Activated CD8-positive, alpha-beta memory T cell treated with anti-CD3 and anti-CD28 coated beads, Interleukin-2, amount 10 ng/mL, durations not matched to agents 7 days and 5 days (primary cell): Measurements from ENCODE around the gene ANKRD33. TPM values are rescaled to one million over a fixed set of nuclear protein-coding genes. Genes with fewer than 3 reads are reported as not detected.

Experiments
- ATAC-seq: fragments of 150-1000 bp; cut with Tn5 transposase; one replicate; pipeline ENCODE4 v1.10.0; 2021; ENCODE audit warnings: moderate library complexity
- CTCF ChIA-PET: fragments of 350-600 bp; sonication (Branson Sonifier 250); formaldehyde crosslinking; loops from one replicate; lab custom pipeline; 2021; ENCODE audit warnings: antibody characterized with exemption; lab: Charles Lee
- DNase-seq: peaks from one replicate; pipeline ENCODE4 v3.0.0-alpha.2; 2020
- H3K27ac Mint-ChIP-seq: one replicate; pipeline ENCODE4 v1.8.0; 2021; ENCODE audit warnings: mild to moderate bottlenecking, mixed read lengths
- H3K27me3 Mint-ChIP-seq: one replicate; pipeline ENCODE4 v1.8.0; 2021; ENCODE audit warnings: mixed read lengths
- H3K36me3 Mint-ChIP-seq: one replicate; pipeline ENCODE4 v1.8.0; 2021; ENCODE audit warnings: mild to moderate bottlenecking, mixed read lengths
- H3K4me1 Mint-ChIP-seq: one replicate; pipeline ENCODE4 v1.8.0; 2021; ENCODE audit warnings: mixed read lengths
- H3K4me3 Mint-ChIP-seq: one replicate; pipeline ENCODE4 v1.8.0; 2021; ENCODE audit warnings: mild to moderate bottlenecking, moderate library complexity, mixed read lengths
- H3K9me3 Mint-ChIP-seq: one replicate; pipeline ENCODE4 v1.8.0; 2022; ENCODE audit warnings: low read depth, mixed read lengths
- total RNA-seq, 2 experiments: library from RNA; stranded (reverse); gene quantifications; one replicate each; pipeline ENCODE4 v1.2.3, GENCODE V29; 2021

The ANKRD33 gene
- total RNA-seq, 2 experiments from 2014 or later: not detected

DNA sequence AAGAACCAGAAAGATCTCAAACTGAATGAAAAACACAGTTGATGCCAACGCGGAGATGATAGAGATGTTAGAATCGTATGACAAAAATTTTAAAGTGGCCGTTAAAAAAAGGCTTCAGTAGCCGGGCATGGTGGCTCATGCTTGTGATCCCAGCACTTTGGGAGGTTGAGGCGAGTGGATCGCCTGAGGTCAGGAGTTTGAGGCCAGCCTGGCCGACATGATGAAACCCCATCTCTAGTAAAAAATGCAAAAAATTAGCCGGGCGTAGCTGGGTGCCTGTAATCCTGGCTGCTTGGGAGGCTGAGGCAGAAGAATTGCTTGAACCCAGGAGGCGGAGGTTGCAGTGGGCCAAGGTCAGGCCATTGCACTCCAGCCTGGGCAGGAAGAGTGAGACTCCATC is 14.0 kb downstream of the ANKRD33 start:
- Mint-ChIP-seq H3K27me3 (peaks cover 11% of the 10 kb centered on the region), H3K9me3 (no peaks in the 10 kb centered on the region), H3K36me3 (no peaks in the 10 kb centered on the region), H3K4me1 (no peaks in the 10 kb centered on the region), H3K27ac (no peak overlapping the region), H3K4me3 (no peak overlapping the region)
- CTCF ChIA-PET: interaction anchor here (0.7 kb wide), 1 partner anchor 69 kb away, joined by 3 read pairs; no protein-coding TSS in a partner anchor
- ATAC-seq: no peak
- no peak for DNase-seq

DNA sequence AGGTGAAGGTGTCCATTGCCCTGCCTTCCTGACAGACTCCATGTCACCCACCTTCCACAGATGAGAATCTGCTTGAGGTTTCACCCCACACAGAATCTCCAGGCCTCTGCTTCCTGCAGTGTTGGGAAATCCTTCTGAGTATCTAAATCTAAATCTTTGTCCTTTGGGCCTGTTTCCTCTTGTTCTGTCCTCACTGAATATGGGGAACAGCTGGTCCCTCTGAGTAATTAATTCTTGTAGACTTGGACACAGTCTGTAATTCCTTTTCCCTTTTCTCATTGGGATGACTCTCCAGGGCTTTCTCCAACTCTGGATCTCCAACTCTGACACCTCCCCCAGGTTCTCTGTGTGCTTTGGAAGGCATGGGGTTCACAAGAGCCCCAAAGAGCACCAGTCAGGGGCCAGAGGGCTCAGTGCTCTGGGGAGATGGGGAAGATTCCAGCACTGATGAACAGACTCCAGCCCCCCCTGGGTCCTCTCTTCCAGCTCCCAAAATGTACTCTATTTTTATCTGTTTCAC is 17.1 kb downstream of the ANKRD33 start:
- Mint-ChIP-seq H3K27ac (no peak overlapping the region), H3K4me1 (no peaks in the 10 kb centered on the region), H3K36me3 (no peaks in the 10 kb centered on the region), H3K27me3 (peaks cover 32% of the 10 kb centered on the region), H3K9me3 (no peaks in the 10 kb centered on the region), H3K4me3 (no peak overlapping the region)
- no peak for ATAC-seq
- CTCF ChIA-PET: interaction anchor here (0.9 to 1.5 kb wide), 3 partner anchors 18 to 217 kb away, joined by 3 to 5 read pairs (median 3); no protein-coding TSS in a partner anchor
- no peak for DNase-seq

DNA sequence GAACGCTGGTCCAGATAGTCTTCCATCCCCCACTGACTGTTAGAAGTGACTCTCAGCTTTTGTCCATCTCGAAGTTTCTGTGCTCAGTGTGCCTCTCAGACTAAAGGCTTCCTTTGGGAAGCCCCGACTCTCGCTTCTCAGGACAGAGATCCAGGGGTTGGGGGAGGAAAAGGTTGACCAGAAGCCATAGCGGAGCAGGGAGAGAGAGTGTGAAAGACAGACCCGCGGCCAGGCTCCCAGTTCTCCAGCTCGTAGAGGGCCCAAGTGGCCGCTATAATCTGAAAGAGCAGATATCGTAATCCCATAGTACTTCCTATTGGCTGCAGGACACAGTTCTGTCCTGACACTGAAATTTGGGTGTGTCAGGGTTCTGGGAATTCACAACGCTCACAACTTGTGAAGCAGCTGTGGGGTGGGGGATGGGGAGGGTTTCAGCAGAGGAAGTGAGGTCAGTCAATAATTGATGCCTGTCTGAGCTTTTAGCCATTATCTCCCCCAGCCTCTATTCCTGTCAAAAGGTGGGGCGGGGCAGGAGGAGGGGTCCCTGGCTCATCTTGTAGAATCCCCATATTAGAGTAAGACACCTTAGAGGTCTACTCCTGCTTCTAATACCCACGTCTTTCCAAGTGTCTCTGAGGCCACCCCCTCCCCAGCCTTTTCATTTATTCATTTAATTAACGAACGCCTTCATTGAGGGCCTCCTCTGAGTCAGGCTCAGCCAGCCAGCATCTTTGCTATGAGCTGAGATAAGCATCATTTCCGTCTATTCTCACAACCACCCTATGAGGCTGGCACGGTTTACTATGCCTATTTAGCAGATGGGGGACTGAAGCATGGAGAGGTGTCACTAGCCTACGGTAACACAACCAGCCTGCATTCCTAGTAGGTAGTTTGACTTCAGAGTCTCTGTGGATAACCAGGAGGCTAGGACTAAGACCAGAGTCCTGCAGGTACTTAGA is 17.8 kb downstream of the ANKRD33 start:
- no peak for ATAC-seq
- no peak overlapping the region for H3K27ac Mint-ChIP-seq
- CTCF ChIA-PET: interaction anchor here (0.6 to 1.5 kb wide), 4 partner anchors 17 to 216 kb away, joined by 3 to 5 read pairs (median 3); no protein-coding TSS in a partner anchor

DNA sequence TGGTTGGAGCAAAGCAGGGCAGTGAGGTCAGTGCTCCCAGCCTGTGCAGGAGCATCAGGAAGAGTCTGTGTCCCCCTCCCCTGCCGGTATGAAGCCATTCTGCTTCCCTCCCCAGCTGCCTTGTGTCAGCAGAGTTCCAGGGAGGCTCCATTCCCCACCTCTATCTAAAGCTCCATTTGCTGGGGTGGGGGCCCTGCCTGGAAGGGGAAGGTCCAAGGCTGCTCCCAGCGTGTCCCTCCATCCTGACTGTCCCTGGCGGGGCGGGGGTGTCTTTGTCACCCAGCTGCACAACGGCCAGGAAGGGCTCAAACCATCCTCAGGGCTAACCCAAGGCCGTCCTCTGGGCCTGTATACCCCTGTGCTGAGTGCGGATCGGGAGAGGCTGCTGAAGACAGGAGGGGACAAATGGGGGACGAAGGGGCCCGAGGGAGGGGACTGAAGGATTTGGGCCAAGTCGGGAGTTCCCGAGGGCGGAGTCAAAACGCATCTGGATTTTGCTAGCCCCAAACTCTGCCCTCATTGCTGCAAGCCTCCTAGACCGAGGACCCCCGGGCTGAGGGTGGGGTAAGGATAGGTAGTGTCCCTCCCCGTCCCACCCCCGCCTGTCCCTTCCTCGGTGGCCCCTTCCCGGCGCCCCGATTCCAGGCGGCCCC is 18.7 kb downstream of the ANKRD33 start:
- H3K27me3 Mint-ChIP-seq: peaks cover 30% of the 10 kb centered on the region
- H3K27ac Mint-ChIP-seq: no peak overlapping the region
- H3K9me3 Mint-ChIP-seq: no peaks in the 10 kb centered on the region
- ATAC-seq: no peak
- CTCF ChIA-PET: interaction anchor here (1.1 to 1.7 kb wide), 3 partner anchors 16 to 215 kb away, joined by 3 to 5 read pairs (median 4); no protein-coding TSS in a partner anchor
- no peaks in the 10 kb centered on the region for H3K36me3 Mint-ChIP-seq
- H3K4me1 Mint-ChIP-seq: no peaks in the 10 kb centered on the region
- no peak overlapping the region for H3K4me3 Mint-ChIP-seq
- no peak for DNase-seq

More for the DNA sequence above, 17.8 kb downstream of the ANKRD33 start:
- no peaks in the 10 kb centered on the region for H3K4me1 Mint-ChIP-seq
- H3K4me3 Mint-ChIP-seq: no peak overlapping the region
- no peaks in the 10 kb centered on the region for H3K9me3 Mint-ChIP-seq
- DNase-seq: no peak
- peaks cover 32% of the 10 kb centered on the region for H3K27me3 Mint-ChIP-seq
- H3K36me3 Mint-ChIP-seq: no peaks in the 10 kb centered on the region

DNA sequence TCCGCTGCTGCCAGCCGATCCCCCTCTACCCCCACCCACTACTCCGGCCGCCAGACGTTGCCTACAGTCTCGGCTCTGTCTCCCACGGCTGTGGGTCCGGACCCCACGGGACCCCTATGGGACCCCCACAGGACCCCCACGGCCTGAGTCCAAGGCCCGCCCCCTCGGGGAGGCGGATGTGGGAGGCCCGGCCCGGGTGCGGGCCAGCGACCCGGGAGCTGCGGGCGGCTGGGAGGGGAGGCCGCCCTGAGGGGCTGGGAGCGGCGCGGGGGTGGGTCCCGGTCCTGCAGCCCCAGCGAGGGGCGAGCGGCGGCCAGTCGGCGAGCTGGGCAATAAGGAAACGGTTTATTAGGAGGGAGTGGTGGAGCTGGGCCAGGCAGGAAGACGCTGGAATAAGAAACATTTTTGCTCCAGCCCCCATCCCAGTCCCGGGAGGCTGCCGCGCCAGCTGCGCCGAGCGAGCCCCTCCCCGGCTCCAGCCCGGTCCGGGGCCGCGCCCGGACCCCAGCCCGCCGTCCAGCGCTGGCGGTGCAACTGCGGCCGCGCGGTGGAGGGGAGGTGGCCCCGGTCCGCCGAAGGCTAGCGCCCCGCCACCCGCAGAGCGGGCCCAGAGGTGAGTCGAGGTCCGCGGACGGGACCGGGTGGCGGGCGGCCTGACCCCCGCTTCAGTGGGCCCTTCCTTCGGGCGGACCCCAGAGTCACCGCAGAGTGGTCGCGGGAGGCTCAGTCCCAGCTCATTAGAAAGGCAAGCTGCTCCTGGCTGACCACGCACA is 19.4 kb downstream of the ANKRD33 start, which contains the start of gene ACVRL1:
ACVRL1 (plus strand) TSS at position 422 of the 773 bp plus-strand sequence. CDS start 4,971 bp downstream, outside the sequence.
- H3K36me3 Mint-ChIP-seq: no peaks in the 10 kb centered on the region

DNA sequence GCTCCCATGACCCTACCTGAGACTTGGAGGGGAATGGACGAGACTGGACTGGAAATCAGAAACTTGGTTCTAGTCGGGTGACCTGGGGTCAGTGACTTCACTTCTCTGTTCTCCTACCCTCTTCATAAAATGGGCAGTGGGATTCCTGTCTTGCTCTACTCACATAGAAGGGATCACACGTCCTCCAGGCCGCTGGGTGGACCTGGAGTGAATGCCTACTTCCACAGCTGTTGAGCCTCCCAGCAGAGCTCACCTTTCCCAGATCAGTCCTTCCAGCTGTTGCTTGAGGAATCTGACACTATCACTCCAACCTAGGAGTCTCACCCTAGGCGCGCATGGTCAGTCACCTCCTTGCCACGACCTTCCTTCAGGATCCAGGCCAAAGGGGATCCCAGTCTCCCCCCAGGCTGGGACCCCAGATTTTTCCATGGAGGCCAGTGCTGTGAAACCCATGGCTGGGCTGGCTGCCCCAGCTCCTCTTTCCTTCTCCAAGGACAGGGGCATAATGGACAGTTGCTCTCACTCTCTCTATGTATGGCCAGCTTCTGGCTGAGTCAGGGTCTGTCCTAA is 20.0 kb downstream of the ANKRD33 start:
- Mint-ChIP-seq H3K4me3 (no peak overlapping the region), H3K27ac (no peak overlapping the region), H3K27me3 (peaks cover 29% of the 10 kb centered on the region), H3K9me3 (no peaks in the 10 kb centered on the region), H3K36me3 (no peaks in the 10 kb centered on the region), H3K4me1 (no peaks in the 10 kb centered on the region)
- DNase-seq (no peak), ATAC-seq (no peak)
- CTCF ChIA-PET: interaction anchor here (1.7 kb wide), 1 partner anchor 16 kb away, joined by 4 read pairs; no protein-coding TSS in a partner anchor

More for the DNA sequence above, 19.4 kb downstream of the ANKRD33 start, which contains the start of gene ACVRL1:
- no peak within 1 kb of the TSS for H3K4me3 Mint-ChIP-seq
- no peaks in the 10 kb centered on the region for H3K9me3 Mint-ChIP-seq
- no peaks in the 10 kb centered on the region for H3K4me1 Mint-ChIP-seq
- H3K27me3 Mint-ChIP-seq: peaks cover 29% of the 10 kb centered on the region
- DNase-seq (no peak), ATAC-seq (no peak)
- no peak within 1 kb of the TSS for H3K27ac Mint-ChIP-seq
- CTCF ChIA-PET: interaction anchor here (1.7 kb wide), 1 partner anchor 16 kb away, joined by 4 read pairs; no protein-coding TSS in a partner anchor

DNA sequence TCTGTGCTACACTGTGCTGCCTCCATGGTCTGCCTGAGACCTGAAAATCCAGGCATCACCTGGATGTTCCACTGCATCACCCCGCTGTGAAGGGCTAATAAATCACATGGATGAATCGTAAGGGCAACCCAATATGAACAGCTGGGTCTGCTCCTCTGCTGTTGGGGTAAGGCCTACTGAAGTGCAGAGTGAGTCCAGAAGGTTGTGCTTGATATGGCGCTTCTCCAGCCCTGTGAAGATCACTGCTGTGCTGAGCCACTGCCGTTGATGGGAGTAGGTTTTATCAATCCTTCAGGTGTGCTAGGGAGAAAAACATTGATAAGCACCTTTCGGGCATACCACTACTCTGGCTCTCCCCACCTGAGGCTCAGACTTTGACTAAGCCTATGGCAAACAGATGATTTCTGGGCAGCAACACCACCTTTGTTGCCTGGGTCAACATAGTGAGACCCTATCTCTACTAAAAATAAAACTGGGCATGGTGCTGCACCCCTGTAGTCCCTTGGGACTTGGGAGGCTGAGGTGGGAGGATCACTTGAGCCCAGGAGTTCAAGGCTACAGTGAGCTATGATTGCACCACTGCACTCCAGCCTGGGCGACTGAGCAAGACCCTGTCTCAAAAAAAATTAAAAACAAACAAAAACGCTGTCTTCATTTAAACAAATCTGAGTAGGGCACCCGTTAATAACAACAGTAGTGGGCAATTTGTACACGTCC is 21.1 kb downstream of the ANKRD33 start:
- CTCF ChIA-PET: interaction anchor here (0.6 kb wide), 1 partner anchor 783 kb away, joined by 6 read pairs; no protein-coding TSS in a partner anchor
- no peak overlapping the region for H3K4me3 Mint-ChIP-seq
- no peaks in the 10 kb centered on the region for H3K36me3 Mint-ChIP-seq
- no peak for DNase-seq
- no peak for ATAC-seq
- H3K9me3 Mint-ChIP-seq: no peaks in the 10 kb centered on the region
- H3K27me3 Mint-ChIP-seq: peaks cover 29% of the 10 kb centered on the region
- H3K27ac Mint-ChIP-seq: no peak overlapping the region
- no peaks in the 10 kb centered on the region for H3K4me1 Mint-ChIP-seq

DNA sequence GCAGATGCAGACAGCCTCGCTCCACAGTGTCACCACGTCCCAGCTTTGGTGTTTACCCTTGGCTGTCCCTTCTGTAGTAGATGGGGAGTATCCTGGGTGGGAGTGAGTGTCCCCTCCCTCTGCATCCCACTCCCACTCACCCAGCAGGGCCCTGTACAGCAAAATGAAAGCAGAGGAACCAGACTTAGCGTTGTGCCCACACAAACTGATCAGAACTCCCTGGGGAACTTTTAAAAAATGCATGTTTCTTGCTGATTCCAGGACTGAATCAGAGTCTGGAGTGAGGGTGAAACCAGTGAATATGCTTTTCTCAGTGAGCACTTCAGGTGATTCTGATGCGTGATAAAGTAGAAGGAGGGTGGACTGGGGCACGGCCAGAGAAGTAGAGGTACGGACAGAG is 22.3 kb downstream of the ANKRD33 start:
- Mint-ChIP-seq H3K36me3 (no peaks in the 10 kb centered on the region), H3K4me3 (no peak overlapping the region), H3K4me1 (no peaks in the 10 kb centered on the region), H3K27me3 (peaks cover 29% of the 10 kb centered on the region), H3K9me3 (no peaks in the 10 kb centered on the region), H3K27ac (no peak overlapping the region)
- CTCF ChIA-PET: no interaction called here
- DNase-seq (no peak), ATAC-seq (no peak)

DNA sequence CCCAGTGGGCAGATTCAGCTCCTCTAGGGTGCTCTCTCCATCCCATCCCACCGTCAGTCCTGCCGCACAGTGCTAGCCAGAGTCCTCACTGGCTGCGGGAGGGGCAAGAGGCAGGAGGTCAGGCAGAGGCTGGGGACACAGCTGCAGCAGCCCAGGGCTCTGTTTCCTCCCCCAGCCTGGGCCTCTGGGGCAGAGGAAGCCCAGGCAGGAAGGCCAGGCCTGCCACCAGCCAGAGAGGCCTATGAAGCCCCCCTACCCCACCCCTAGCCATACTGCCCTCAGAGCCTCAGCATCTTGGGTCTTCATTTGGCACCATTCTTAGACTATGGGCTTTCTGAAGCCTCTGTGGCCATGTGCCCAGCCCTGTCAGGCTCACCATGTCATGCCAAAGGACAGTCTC is 22.8 kb downstream of the ANKRD33 start:
- Mint-ChIP-seq H3K4me3 (no peak overlapping the region), H3K36me3 (no peaks in the 10 kb centered on the region), H3K9me3 (no peaks in the 10 kb centered on the region), H3K27ac (no peak overlapping the region), H3K27me3 (peaks cover 29% of the 10 kb centered on the region), H3K4me1 (no peaks in the 10 kb centered on the region)
- CTCF ChIA-PET: interaction anchor here (1.2 kb wide), 1 partner anchor 12 kb away, joined by 3 read pairs; no protein-coding TSS in a partner anchor
- no peak for DNase-seq
- no peak for ATAC-seq

DNA sequence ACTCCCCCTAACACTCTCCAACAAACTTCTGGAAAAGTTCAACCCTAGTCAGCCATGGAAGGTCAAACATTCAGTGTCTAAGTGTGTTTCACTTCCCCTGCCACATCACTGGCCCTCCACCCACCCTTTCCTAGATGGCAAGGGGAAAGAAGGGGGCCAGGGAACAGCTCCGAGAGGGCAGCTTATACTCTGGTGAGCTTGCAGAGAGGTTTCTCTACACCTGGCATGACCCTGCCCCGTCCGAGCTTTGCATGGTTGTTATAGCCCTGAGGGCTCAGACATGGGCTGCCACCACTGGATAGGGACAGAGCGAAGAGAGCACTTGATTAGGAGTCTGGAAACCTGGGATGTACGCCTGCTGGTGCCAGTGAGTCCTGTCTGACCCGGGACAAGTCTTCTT is 23.4 kb downstream of the ANKRD33 start:
- Mint-ChIP-seq H3K4me3 (no peak overlapping the region), H3K36me3 (no peaks in the 10 kb centered on the region), H3K9me3 (no peaks in the 10 kb centered on the region), H3K4me1 (no peaks in the 10 kb centered on the region), H3K27me3 (peaks cover 24% of the 10 kb centered on the region), H3K27ac (no peak overlapping the region)
- CTCF ChIA-PET: interaction anchor here (1.2 kb wide), 1 partner anchor 12 kb away, joined by 3 read pairs; no protein-coding TSS in a partner anchor
- no peak for DNase-seq
- no peak for ATAC-seq

DNA sequence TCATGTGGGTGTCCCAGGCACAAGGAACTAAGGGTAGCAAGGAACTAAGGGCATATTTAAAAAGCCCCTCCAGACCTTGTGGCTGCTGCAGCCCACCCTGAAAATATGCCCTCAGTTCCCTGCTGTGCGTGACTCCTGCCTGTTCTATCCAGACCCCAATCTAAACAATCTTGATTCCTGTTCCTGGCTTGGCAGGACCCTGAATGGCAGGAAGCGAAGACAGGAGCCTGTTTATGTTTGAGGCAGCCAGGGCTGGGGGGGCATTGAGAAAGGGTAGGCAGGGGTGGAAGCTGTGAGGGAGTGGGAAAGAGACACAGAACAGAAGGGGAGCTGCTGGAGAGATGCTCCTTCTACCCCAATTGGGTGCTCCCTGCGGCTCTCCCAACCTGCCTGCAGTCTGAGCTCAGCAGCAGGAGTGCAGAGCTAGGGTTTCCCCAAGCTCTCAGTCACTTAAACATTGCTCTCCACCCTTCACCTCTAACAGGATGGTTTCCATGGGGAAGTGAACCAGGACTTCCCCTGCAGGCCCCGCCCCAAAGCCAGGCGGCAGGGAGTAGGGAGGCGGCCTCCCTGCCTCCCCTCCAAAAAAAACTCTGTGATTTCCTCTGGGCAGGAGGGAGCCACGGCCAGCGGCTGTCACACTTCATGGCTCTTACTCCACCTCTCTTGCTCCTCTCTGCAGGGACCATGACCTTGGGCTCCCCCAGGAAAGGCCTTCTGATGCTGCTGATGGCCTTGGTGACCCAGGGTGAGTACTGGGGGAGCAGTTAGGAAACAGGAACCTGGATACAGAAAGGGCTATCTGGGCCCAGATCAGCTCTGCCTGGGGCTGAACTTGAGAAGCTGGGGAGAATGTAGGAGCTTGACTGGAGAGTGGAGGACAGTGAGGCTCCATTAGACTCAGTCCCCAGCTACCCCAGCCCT is 24.1 kb downstream of the ANKRD33 start:
- Mint-ChIP-seq H3K36me3 (no peaks in the 10 kb centered on the region), H3K27ac (no peak overlapping the region), H3K9me3 (no peaks in the 10 kb centered on the region), H3K4me3 (no peak overlapping the region), H3K27me3 (peaks cover 20% of the 10 kb centered on the region), H3K4me1 (no peaks in the 10 kb centered on the region)
- DNase-seq: no peak
- CTCF ChIA-PET: interaction anchor here (1.2 kb wide), 1 partner anchor 11 kb away, joined by 3 read pairs; no protein-coding TSS in a partner anchor
- no peak for ATAC-seq
